Aorta (tissue), 5 donors: ENCODE measurements around the gene LANCL3. TPM values are rescaled to one million over a fixed set of nuclear protein-coding genes. Genes with fewer than 3 reads are reported as not detected.

Experiments used
- ATAC-seq: fragments of 200-7000 bp; cut with Tn5 transposase; one replicate; pipeline ENCODE4 v1.9.1; 2022; ENCODE audit warnings: moderate library complexity; ENCODE audit not compliant: low FRiP score
- DNase-seq, 2 donors: peaks; one replicate each; pipeline ENCODE4 v3.0.0-alpha.2; 2020
- H3K27ac ChIP-seq, 2 donors: one replicate each; pipeline ENCODE4 v1.5.1; 2013; ENCODE audit warnings: low read length in 2 of 2, mild to moderate bottlenecking in 2 of 2, moderate library complexity in 2 of 2, control low read depth in 1 of 2, inconsistent platforms in 1 of 2, low read depth in 1 of 2
- H3K27me3 ChIP-seq, 2 donors: one replicate each; pipeline ENCODE4 v1.6.1; 2013; ENCODE audit warnings: control low read depth in 1 of 2, low read length in 1 of 2, mild to moderate bottlenecking in 1 of 2, moderate library complexity in 1 of 2; ENCODE audit not compliant: insufficient read depth in 2 of 2, control insufficient read depth in 1 of 2
- H3K36me3 ChIP-seq, 2 donors: one replicate each; pipeline ENCODE4 v1.6.1; 2013; ENCODE audit warnings: control low read depth in 1 of 2, low read length in 1 of 2, mild to moderate bottlenecking in 1 of 2; ENCODE audit not compliant: insufficient read depth in 2 of 2, control insufficient read depth in 1 of 2
- H3K4me1 ChIP-seq, 2 donors: one replicate each; pipeline ENCODE4 v1.6.1; 2013; ENCODE audit warnings: low read length in 2 of 2, control low read depth in 1 of 2, mild to moderate bottlenecking in 1 of 2, moderate library complexity in 1 of 2; ENCODE audit not compliant: insufficient read depth in 2 of 2, control insufficient read depth in 1 of 2
- H3K4me3 ChIP-seq, 2 donors: one replicate each; pipeline ENCODE4 v1.5.1; 2013; ENCODE audit warnings: low read length in 2 of 2, control low read depth in 1 of 2, mild to moderate bottlenecking in 1 of 2
- H3K9me3 ChIP-seq: one replicate; pipeline ENCODE4 v1.6.1; 2013; ENCODE audit warnings: mild to moderate bottlenecking, low read length; ENCODE audit not compliant: control insufficient read depth
- WGBS, 2 donors: extraction: QIAGEN DNeasy Blood & Tissue Kit; methylation state at CpG; one replicate each; pipeline ENCODE4 v1.1.7; 2013; 5-methylcytosine and 5-hydroxymethylcytosine counted together
- intact Hi-C, 2 donors: fragments of 100-400 bp; cut with DNase I; formaldehyde crosslinking; loops; one replicate each; pipeline versions ENCODE4 v1.14.2 to v1.15.0; 2022
- polyA plus RNA-seq, 2 donors: library from polyadenylated mRNA; stranded (reverse); fragments of 200-250 nt; gene quantifications; one replicate each; pipeline ENCODE4 v1.2.3, GENCODE V29; 2013
- total RNA-seq, 2 donors: library from RNA; stranded (reverse); fragmentation: NEBNext Ultra II Directional; extraction: Animal tissue kit (Norgen Biotek cat#: 25700); gene quantifications; one replicate each; pipeline ENCODE4 v1.2.1, GENCODE V29; 2021
- donor health status: healthy with polysubstance abuse.
- donor health status: Bipolar disorder and iron deficiency.
- donor health status: DM: no; HTN: no; CAD: no.
- donor health status: DM: no; HTN: no; CAD: no.
- donor health status: DM: yes; HTN: yes; CAD: no.

Gene LANCL3
- total and polyA plus RNA-seq, 4 donors, result 0.03 to 2.2 (median 0.61) TPM

DNA sequence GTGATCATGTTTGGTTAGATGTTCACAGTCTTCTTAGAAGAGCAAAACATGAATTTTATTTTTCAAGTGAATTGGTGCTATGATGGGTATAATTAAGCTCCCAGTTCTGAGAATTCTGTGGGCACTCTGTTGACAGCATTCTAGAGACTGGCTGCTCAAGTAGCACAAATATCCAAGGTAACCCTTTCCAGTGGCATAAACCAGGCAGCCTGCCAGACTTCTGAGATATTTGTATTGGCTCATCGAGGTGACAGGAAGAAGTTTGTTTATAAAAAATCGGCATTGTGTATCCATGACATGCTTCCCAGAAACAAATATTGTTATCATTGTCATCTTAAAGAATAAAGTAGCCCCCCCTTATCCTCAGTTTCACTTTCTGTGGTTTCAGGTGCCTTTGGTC lies 28.3 kb downstream of the LANCL3 start:
- no peaks in the 10 kb centered on the region for H3K9me3 ChIP-seq
- H3K4me1 ChIP-seq, result no peaks in the 10 kb centered on the region
- whole genome bisulfite sequencing, 2 donors, result 3 to 32% methylated on average over 2 of the region's 2 CpGs
- H3K4me3 ChIP-seq, result no peak overlapping the region
- intact Hi-C loops, result no loop called here
- no peaks in the 10 kb centered on the region for H3K36me3 ChIP-seq
- H3K27ac ChIP-seq, result no peak overlapping the region
- no peak for ATAC-seq
- no peaks in the 10 kb centered on the region for H3K27me3 ChIP-seq
- no peak for DNase-seq

DNA sequence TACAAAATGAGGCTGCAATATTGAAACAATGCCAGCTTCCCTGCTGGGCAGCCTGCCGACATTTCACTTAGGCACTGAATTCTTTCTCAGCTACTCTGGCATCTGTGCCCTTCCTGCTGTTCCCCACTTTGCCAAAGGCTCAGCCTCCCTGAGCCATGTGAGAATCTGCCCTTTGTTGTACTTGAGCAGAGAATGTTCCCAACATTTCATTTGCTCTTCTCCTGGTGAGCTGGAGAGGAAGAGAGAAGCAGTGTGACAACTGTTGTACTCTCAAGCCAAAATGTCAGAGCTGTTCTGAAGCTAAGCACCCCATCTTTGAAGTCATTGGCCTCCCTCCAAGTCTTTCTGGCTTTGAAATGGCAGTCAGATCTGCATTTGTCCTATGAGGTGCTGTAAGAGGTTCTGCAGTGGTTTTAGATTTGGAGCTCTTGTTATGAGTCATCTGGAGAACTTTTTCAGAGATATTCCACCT lies 32.5 kb downstream of the LANCL3 start:
- H3K4me1 ChIP-seq, result no peaks in the 10 kb centered on the region
- WGBS, 2 donors, result 3 to 41% methylated on average over 1 of the region's 1 CpG
- no peak overlapping the region for H3K4me3 ChIP-seq
- H3K27ac ChIP-seq, result no peak overlapping the region
- intact Hi-C loops, result no loop called here
- ATAC-seq (no peak), DNase-seq (no peak)
- no peaks in the 10 kb centered on the region for H3K9me3 ChIP-seq
- H3K36me3 ChIP-seq, result no peaks in the 10 kb centered on the region
- no peaks in the 10 kb centered on the region for H3K27me3 ChIP-seq

DNA sequence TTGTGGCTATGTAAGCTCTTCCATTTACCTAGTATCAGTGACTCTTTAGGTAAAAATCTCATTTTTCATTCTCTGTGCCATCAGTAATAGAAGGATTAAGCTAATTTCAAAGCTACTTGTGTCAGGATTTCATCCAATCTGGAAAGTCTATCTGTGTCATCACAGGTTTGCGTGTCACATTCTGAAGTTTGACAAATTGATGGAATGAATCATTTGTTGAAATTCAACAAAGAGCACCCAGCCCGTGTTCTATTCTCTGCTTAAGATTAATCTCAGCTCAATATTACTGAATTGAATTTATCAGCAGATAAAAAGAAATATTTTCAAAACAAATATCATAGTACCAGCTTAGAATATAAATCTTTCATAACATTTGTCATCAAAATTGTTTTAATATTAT lies 35.8 kb downstream of the LANCL3 start:
- WGBS, 2 donors, result 27 to 50% methylated on average over 2 of the region's 2 CpGs
- no peaks in the 10 kb centered on the region for H3K36me3 ChIP-seq
- intact Hi-C loops, result no loop called here
- no peaks in the 10 kb centered on the region for H3K4me1 ChIP-seq
- no peak for DNase-seq
- ATAC-seq, result no peak
- H3K4me3 ChIP-seq, result no peak overlapping the region
- no peaks in the 10 kb centered on the region for H3K9me3 ChIP-seq
- no peaks in the 10 kb centered on the region for H3K27me3 ChIP-seq
- no peak overlapping the region for H3K27ac ChIP-seq

DNA sequence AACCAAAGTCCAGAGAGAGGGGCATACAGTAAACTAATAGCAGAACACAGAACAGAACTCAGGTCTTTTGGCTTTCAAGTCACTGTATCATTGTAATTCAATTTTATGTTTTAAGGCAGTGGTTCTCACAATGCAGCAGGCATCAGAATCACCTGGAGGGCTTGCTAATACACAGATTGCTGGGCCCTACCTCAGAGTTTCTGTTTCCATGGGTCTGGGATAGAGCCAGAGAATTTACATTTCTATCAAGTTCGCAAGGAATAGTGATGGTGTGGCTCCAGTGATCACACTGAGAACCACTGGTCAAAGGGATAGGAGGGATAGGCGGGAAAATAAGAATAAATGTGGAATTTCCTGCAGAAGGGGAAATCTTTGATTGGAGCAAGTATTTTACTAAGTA lies 36.7 kb downstream of the LANCL3 start:
- no peak overlapping the region for H3K27ac ChIP-seq
- H3K4me1 ChIP-seq, result no peaks in the 10 kb centered on the region
- no peak overlapping the region for H3K4me3 ChIP-seq
- no peaks in the 10 kb centered on the region for H3K9me3 ChIP-seq
- no peaks in the 10 kb centered on the region for H3K27me3 ChIP-seq
- H3K36me3 ChIP-seq, result no peaks in the 10 kb centered on the region
- ATAC-seq (no peak), DNase-seq (no peak)
- intact Hi-C loops, result no loop called here
- WGBS, 2 donors, result 56 to 89% methylated on average over 2 of the region's 2 CpGs

DNA sequence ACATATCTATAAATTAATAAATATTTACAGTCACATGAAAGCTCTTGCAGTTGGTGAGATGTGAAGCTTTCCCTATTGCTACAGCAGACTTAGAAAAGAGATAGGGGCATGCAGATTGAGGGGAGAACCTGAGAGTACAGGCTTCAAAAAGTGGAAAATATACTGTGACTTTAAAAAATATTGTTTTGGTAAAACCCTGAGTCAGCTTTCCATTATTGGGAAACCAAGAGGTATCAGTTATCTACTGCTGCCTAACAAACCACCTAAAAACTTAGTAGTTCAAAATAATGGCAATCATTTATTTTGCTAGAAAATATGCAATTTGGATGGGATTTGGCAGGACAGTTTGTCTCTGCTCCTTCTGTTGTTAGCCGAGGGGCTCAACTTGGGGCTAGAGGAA lies 38.3 kb downstream of the LANCL3 start:
- intact Hi-C loops, result no loop called here
- 77 to 96% methylated on average over 1 of the region's 1 CpG for WGBS, 2 donors
- Histone ChIP-seq H3K27ac (no peak overlapping the region), H3K9me3 (no peaks in the 10 kb centered on the region), H3K4me1 (no peaks in the 10 kb centered on the region), H3K4me3 (no peak overlapping the region), H3K27me3 (no peaks in the 10 kb centered on the region), H3K36me3 (no peaks in the 10 kb centered on the region)
- no peak for ATAC-seq
- no peak for DNase-seq

DNA sequence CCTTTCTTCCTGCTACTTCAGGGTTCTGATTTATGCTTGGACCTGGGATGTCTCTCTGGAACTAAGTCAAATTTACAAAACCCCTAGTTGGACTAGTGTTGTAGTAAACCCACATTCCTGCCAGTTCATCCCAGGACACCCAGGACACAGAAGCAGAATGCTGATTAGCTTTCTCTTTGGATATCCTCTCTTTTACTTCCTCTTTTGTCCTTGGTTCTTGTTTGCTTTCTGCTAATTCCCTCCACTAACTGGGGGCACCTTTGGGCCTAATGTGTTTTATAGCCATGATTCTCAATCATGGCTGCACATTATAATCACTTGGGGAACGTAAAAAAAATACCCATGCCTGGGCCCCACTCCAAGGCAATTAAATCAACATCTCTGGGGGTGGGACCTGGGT lies 42.5 kb downstream of the LANCL3 start:
- Histone ChIP-seq H3K27ac (no peak overlapping the region), H3K36me3 (no peaks in the 10 kb centered on the region), H3K4me1 (no peaks in the 10 kb centered on the region), H3K27me3 (no peaks in the 10 kb centered on the region), H3K4me3 (no peak overlapping the region), H3K9me3 (no peaks in the 10 kb centered on the region)
- DNase-seq, result no peak
- 72 to 79% methylated on average over 1 of the region's 1 CpG for WGBS, 2 donors
- intact Hi-C loops, result no loop called here
- ATAC-seq, result no peak

DNA sequence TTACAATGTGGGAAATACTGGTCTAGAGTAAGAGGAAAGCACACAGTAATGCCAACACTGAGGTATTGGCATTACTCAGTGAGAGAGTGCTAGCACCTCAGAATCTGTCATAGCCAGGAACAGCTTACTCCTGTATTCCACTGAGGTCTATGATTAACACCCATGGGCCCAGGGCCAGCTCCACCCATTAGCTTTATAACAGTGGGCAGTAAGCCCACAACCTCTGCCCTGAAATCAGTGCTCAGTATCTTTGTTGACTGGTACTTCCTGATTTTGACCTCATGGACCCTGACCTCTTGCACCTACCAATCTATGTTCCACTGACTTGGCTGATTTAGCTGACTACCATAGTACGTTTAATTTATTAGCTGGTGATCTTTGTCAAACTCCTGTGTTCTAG lies 56.1 kb downstream of the LANCL3 start:
- H3K4me1 ChIP-seq, result no peaks in the 10 kb centered on the region
- no peak for ATAC-seq
- H3K9me3 ChIP-seq, result no peaks in the 10 kb centered on the region
- H3K4me3 ChIP-seq, result no peak overlapping the region
- no peaks in the 10 kb centered on the region for H3K27me3 ChIP-seq
- 76 to 82% methylated on average over 1 of the region's 1 CpG for WGBS, 2 donors
- H3K36me3 ChIP-seq, result no peaks in the 10 kb centered on the region
- DNase-seq, result no peak
- no peak overlapping the region for H3K27ac ChIP-seq
- intact Hi-C loops, result no loop called here

DNA sequence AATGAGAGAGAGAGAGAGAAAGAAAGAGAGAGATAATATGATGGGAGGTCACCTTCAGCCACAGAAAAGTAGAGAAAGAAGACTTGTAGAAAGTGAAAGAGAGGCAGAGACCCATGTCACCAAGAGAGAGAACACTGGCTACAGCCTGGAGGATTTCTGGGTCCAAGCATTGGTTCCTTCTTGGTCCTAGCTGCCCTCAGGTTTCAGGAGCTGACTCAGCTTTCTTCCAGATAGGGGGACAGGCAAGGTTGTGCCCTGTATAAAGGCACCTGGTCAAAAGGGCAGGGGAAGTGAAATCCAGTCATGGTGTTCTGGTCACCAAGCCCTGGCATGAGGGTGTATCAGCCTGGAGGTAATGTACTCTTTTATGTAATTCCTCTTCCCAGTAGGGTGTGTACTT lies 66.6 kb downstream of the LANCL3 start:
- Histone ChIP-seq H3K9me3 (no peaks in the 10 kb centered on the region), H3K27ac (no peak overlapping the region), H3K36me3 (no peaks in the 10 kb centered on the region), H3K4me1 (no peaks in the 10 kb centered on the region), H3K4me3 (no peak overlapping the region), H3K27me3 (no peaks in the 10 kb centered on the region)
- intact Hi-C loops, result no loop called here
- no peak for DNase-seq
- no peak for ATAC-seq

DNA sequence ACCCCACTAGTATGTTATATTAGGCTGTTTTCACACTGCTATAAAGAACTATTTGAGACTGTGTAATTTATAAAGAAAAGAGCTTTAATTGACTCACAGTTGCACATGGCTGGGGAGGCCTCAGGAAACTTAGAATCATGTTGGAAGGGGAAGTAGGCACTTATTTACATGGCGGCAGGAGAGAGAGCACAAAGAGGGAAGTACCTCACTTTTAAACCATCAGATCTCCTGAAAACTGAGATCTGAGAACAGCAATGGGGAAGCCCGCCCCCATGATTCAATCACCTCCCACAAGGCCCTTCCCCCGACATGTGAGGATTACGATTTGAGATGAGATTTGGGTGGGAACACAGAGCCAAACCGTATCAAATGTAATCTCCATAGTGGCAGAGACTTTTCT lies 68.7 kb downstream of the LANCL3 start:
- Histone ChIP-seq H3K27me3 (no peaks in the 10 kb centered on the region), H3K4me3 (no peak overlapping the region), H3K36me3 (no peaks in the 10 kb centered on the region), H3K27ac (no peak overlapping the region), H3K9me3 (no peaks in the 10 kb centered on the region), H3K4me1 (no peaks in the 10 kb centered on the region)
- 80 to 94% methylated on average over 5 of the region's 5 CpGs for WGBS, 2 donors
- intact Hi-C loops, result no loop called here
- DNase-seq (no peak), ATAC-seq (no peak)
